Caco-2 (cell line): Measurements from ENCODE around the gene SNAPC1. TPM values are rescaled to one million over a fixed set of nuclear protein-coding genes. Genes with fewer than 3 reads are reported as not detected.

Experiments
- BruUV-seq: library from RNA; stranded (reverse); fragments of 400-500 nt; replicated peaks from 2 replicates; lab custom pipeline; 2021; lab: Mats Ljungman, UMichigan
- CTCF ChIA-PET: fragments of 300-600 bp; sonication (Branson Sonifier 250); formaldehyde crosslinking; loops from one replicate; lab custom pipeline; 2022; ENCODE audit warnings: antibody characterized with exemption; lab: Charles Lee
- POLR2A ChIA-PET: fragments of 300-600 bp; sonication (Branson Sonifier 250); formaldehyde crosslinking; loops from one replicate; lab custom pipeline; 2022; ENCODE audit warnings: antibody characterized with exemption; lab: Charles Lee
- DNase-seq, 2 experiments: peaks; one replicate each; pipeline versions ENCODE4 v3.0.0 to v3.0.0-alpha.2; 2020 to 2022
- H3K27me3 ChIP-seq: replicated peaks from 2 replicates; pipeline ENCODE4 v1.6.0; 2011; ENCODE audit warnings: low read length; ENCODE audit not compliant: control insufficient read depth, insufficient read depth
- H3K36me3 ChIP-seq: 2 replicates; pipeline ENCODE4 v1.5.1; 2011; ENCODE audit warnings: low read length; ENCODE audit not compliant: control insufficient read depth, insufficient read depth
- H3K4me1 ChIP-seq: fragments of 250-450 bp; sonication (Bioruptor Pico); 2 replicates; pipeline ENCODE4 v1.5.1; 2020; ENCODE audit warnings: mild to moderate bottlenecking
- H3K4me3 ChIP-seq: 2 replicates; pipeline ENCODE4 v1.5.1; 2011; ENCODE audit warnings: low read depth, mild to moderate bottlenecking, control low read depth, low read length
- H3K9me3 ChIP-seq: fragments of 250-450 bp; sonication (Bioruptor Pico); 2 replicates; pipeline ENCODE4 v1.5.1; 2020; ENCODE audit warnings: mild to moderate bottlenecking, moderate library complexity
- H3K27ac Mint-ChIP-seq: one replicate; pipeline ENCODE4 v1.8.0; 2022; ENCODE audit warnings: mixed read lengths; ENCODE audit not compliant: unreplicated experiment
- H3K27me3 Mint-ChIP-seq: one replicate; pipeline ENCODE4 v1.8.0; 2022; ENCODE audit warnings: mixed read lengths; ENCODE audit not compliant: insufficient read depth, unreplicated experiment
- H3K36me3 Mint-ChIP-seq: one replicate; pipeline ENCODE4 v1.8.0; 2022; ENCODE audit warnings: mild to moderate bottlenecking, mixed read lengths; ENCODE audit not compliant: insufficient read depth, unreplicated experiment
- H3K4me1 Mint-ChIP-seq: one replicate; pipeline ENCODE4 v1.8.0; 2022; ENCODE audit warnings: low read depth, mixed read lengths; ENCODE audit not compliant: unreplicated experiment
- H3K4me3 Mint-ChIP-seq: one replicate; pipeline ENCODE4 v1.8.0; 2022; ENCODE audit warnings: mild to moderate bottlenecking, moderate library complexity, mixed read lengths; ENCODE audit not compliant: unreplicated experiment
- H3K9me3 Mint-ChIP-seq: one replicate; pipeline ENCODE4 v1.8.0; 2022; ENCODE audit warnings: mixed read lengths; ENCODE audit not compliant: unreplicated experiment
- intact Hi-C: fragments of 100-400 bp; cut with micrococcal nuclease; formaldehyde crosslinking; loops from one replicate; pipeline ENCODE4 v1.10.0; 2022; ENCODE audit not compliant: unreplicated experiment
- total RNA-seq: library from RNA; stranded (reverse); gene quantifications from 2 replicates; pipeline ENCODE4 v1.2.3, GENCODE V29; 2022
- TF ChIP-seq, protein P1 (sequence below), 2 experiments: fragments of 200-600 bp in 1 of 2; IDR thresholded peaks; 1 replicate in 1 of 2; 2 replicates in 1 of 2; pipeline versions ENCODE4 v1.5.1 to v1.8.0; 2011 to 2022; ENCODE audit warnings: antibody characterized with exemption in 1 of 2, control low read depth in 1 of 2, inconsistent platforms in 1 of 2, low read depth in 1 of 2, low read length in 1 of 2, mild to moderate bottlenecking in 1 of 2, moderate library complexity in 1 of 2; ENCODE audit not compliant: insufficient read depth in 1 of 2, severe bottlenecking in 1 of 2, unreplicated experiment in 1 of 2

Gene SNAPC1
- total RNA-seq, 1 experiment from 2014 or later, result 5.1 TPM

DNA sequence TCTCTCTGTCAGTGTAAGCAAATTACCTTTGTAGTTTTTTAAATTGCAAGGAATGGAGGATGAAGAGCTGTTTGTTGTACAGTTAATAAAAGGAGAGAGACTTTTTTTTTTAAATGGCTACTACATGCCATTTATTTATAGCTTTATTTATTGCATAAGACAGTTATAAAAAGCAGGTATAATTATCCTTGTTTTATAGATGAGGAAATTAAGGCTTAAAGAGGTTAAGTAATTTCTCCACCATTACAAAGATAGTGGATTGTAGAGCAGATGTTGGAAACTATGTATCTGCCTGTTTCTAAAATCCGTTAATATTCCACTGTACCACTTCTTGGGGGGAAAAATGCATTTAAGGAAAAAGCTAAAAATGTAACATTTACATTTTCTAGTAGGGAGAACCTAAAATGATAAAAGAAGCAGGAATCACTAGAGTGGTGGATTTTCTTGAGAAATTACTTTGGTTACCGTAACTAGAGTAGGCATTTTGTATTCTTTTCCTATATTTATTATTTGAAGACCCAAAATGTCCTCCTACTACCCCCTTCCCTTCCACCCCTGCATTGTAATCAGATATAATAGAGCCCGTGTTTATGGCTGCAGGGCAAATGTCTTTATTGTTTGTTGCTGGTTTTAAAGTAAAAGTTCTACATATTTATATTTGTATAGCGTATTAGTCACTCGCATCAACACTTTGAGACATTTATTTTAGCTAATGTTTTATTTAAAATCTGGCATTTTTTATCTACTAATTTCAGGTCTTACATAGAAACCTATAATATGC, 2.3 kb downstream of the SNAPC1 start:
- Histone ChIP-seq H3K9me3 (no peaks in the 10 kb centered on the region), H3K27me3 (no peaks in the 10 kb centered on the region), H3K4me1 (0 out of 2 replicates have a peak, but pooled peaks cover 5% of the 10 kb centered on the region), H3K36me3 (no peaks in the 10 kb centered on the region), H3K4me3 (no peak overlapping the region)
- DNase-seq, result no peak
- Mint-ChIP-seq H3K36me3 (peaks cover 12% of the 10 kb centered on the region), H3K27ac (no peak overlapping the region), H3K9me3 (no peaks in the 10 kb centered on the region), H3K4me1 (peaks cover 7% of the 10 kb centered on the region), H3K27me3 (no peaks in the 10 kb centered on the region), H3K4me3 (no peak overlapping the region)
- TF ChIP-seq, protein P1, sequence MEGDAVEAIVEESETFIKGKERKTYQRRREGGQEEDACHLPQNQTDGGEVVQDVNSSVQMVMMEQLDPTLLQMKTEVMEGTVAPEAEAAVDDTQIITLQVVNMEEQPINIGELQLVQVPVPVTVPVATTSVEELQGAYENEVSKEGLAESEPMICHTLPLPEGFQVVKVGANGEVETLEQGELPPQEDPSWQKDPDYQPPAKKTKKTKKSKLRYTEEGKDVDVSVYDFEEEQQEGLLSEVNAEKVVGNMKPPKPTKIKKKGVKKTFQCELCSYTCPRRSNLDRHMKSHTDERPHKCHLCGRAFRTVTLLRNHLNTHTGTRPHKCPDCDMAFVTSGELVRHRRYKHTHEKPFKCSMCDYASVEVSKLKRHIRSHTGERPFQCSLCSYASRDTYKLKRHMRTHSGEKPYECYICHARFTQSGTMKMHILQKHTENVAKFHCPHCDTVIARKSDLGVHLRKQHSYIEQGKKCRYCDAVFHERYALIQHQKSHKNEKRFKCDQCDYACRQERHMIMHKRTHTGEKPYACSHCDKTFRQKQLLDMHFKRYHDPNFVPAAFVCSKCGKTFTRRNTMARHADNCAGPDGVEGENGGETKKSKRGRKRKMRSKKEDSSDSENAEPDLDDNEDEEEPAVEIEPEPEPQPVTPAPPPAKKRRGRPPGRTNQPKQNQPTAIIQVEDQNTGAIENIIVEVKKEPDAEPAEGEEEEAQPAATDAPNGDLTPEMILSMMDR (IDR thresholded peaks at IDR 0.05; ENCODE audit: insufficient read depth in 1 of 2, low read depth in 1 of 2, low read length in 1 of 2, severe bottlenecking in 1 of 2, unreplicated experiment in 1 of 2), result no peak
- ChIA-PET POLR2A (no interaction called here), CTCF (no interaction called here)
- BruUV-seq, result no TSS peak
- intact Hi-C loops, result loop anchor here (5.0 to 10.0 kb wide), 2 partner anchors 73 to 490 kb away; no protein-coding TSS in a partner anchor

DNA sequence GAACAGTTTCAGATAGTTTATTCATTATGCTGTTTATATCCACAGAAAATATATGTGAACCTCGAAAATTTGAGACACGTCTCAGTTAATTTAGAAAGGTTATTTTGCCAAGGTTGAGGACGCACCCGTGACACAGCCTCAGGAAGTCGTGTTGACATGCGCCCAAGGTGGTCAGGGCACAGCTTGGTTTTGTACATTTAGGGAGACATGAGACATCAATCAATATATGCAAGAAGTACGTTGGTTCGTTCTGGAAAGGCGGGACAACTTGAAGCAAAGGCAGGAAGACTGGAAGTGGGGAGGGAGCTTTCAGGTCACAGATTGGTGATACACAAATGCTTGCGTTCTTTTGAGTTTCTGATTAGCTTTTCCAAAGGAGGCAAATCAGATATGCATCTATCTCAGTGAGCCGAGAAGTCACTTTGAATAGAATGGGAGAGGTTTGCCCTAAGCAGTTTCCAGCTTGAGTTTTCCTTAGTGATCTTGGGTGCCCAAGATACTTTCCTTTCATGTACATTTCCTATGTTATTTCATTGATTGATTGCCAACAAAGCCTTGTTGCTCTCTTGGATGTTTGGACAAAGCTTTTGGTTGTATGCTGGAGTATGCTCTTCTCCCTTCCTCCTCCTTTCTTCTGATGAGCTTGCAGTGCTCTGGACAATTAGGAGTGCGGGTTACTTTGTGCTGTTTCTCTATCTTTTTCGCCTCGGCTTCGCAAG, 3.2 kb downstream of the SNAPC1 start:
- POLR2A ChIA-PET, result no interaction called here
- Histone ChIP-seq H3K27me3 (no peaks in the 10 kb centered on the region), H3K9me3 (no peaks in the 10 kb centered on the region), H3K4me1 (0 out of 2 replicates have a peak, but pooled peaks cover 5% of the 10 kb centered on the region), H3K4me3 (no peak overlapping the region), H3K36me3 (no peaks in the 10 kb centered on the region)
- CTCF ChIA-PET, result no interaction called here
- TF ChIP-seq, protein P1 (IDR thresholded peaks at IDR 0.05; ENCODE audit: insufficient read depth in 1 of 2, low read depth in 1 of 2, low read length in 1 of 2, severe bottlenecking in 1 of 2, unreplicated experiment in 1 of 2), result no peak
- peaks cover 7% of the 10 kb centered on the region for H3K4me1 Mint-ChIP-seq
- H3K4me3 Mint-ChIP-seq, result no peak overlapping the region
- intact Hi-C loops, result loop anchor here (10.0 kb wide), 1 partner anchor 491 kb away; no protein-coding TSS in a partner anchor
- peaks cover 16% of the 10 kb centered on the region for H3K36me3 Mint-ChIP-seq
- H3K27me3 Mint-ChIP-seq, result no peaks in the 10 kb centered on the region
- no peaks in the 10 kb centered on the region for H3K9me3 Mint-ChIP-seq
- no TSS peak for BruUV-seq
- H3K27ac Mint-ChIP-seq, result no peak overlapping the region
- DNase-seq, result no peak

- Mint-ChIP-seq H3K4me3 (no peak overlapping the region), H3K36me3 (peaks cover 20% of the 10 kb centered on the region), H3K9me3 (no peaks in the 10 kb centered on the region), H3K4me1 (peaks cover 7% of the 10 kb centered on the region), H3K27ac (no peak overlapping the region), H3K27me3 (no peaks in the 10 kb centered on the region)
- ChIA-PET POLR2A (no interaction called here), CTCF (no interaction called here)
- Histone ChIP-seq H3K9me3 (no peaks in the 10 kb centered on the region), H3K36me3 (no peaks in the 10 kb centered on the region), H3K27me3 (no peaks in the 10 kb centered on the region), H3K4me1 (0 out of 2 replicates have a peak, but pooled peaks cover 5% of the 10 kb centered on the region), H3K4me3 (no peak overlapping the region)
- TF ChIP-seq, protein P1 (IDR thresholded peaks at IDR 0.05; ENCODE audit: insufficient read depth in 1 of 2, low read depth in 1 of 2, low read length in 1 of 2, severe bottlenecking in 1 of 2, unreplicated experiment in 1 of 2), result no peak
- BruUV-seq, result no TSS peak
- DNase-seq, result no peak
- intact Hi-C loops, result loop anchor here (10.0 kb wide), 1 partner anchor 491 kb away; no protein-coding TSS in a partner anchor
These were observed 3.9 kb downstream of the SNAPC1 start for GRCh38 chr14:61766151-61766550.
